Heart right ventricle (tissue), 16 donors: ENCODE results near the gene DNASE1L1. TPM values are rescaled to one million over a fixed set of nuclear protein-coding genes. Genes with fewer than 3 reads are reported as not detected.
A peak's percentile ranks its signal among the peaks of the same experiment; 100 is the strongest.

Experiments used
- ATAC-seq, 8 donors: fragments of 200-7000 bp; cut with Tn5 transposase; one replicate each; pipeline ENCODE4 v1.9.1; 2020; ENCODE audit warnings: mild to moderate bottlenecking in 8 of 8, moderate library complexity in 8 of 8, moderate number of reproducible peaks in 1 of 8
- DNase-seq, 2 donors: peaks; one replicate each; pipeline ENCODE4 v3.0.0-alpha.2; 2020
- H3K27ac ChIP-seq, 10 donors: fragments of 200-600 bp; sonication (generic) in 2 of 10; one replicate each; pipeline versions ENCODE4 v1.5.0 to v1.8.0; 2020 to 2022; ENCODE audit warnings: mild to moderate bottlenecking in 3 of 10
- H3K27me3 ChIP-seq, 7 donors: fragments of 200-600 bp; one replicate each; pipeline ENCODE4 v1.8.0; 2021 to 2022; ENCODE audit warnings: mild to moderate bottlenecking in 2 of 7
- H3K36me3 ChIP-seq, 9 donors: fragments of 200-600 bp; sonication (generic) in 1 of 9; one replicate each; pipeline versions ENCODE4 v1.5.0 to v1.8.0; 2020 to 2022; ENCODE audit warnings: mild to moderate bottlenecking in 2 of 9
- H3K4me1 ChIP-seq, 9 donors: fragments of 200-600 bp; sonication (generic) in 1 of 9; one replicate each; pipeline versions ENCODE4 v1.5.0 to v1.8.0; 2020 to 2022; ENCODE audit warnings: mild to moderate bottlenecking in 4 of 9
- H3K4me3 ChIP-seq, 10 donors: fragments of 200-600 bp; sonication (generic) in 2 of 10; one replicate each; pipeline versions ENCODE4 v1.5.0 to v1.8.0; 2020 to 2022; ENCODE audit warnings: mild to moderate bottlenecking in 7 of 10, moderate library complexity in 2 of 10
- H3K9me3 ChIP-seq, 11 donors: fragments of 200-600 bp in 10 of 11; sonication (generic) in 2 of 11; one replicate each; pipeline versions ENCODE4 v1.5.0 to v1.8.0; 2013 to 2022; ENCODE audit warnings: mild to moderate bottlenecking in 2 of 11, control low read depth in 1 of 11, moderate library complexity in 1 of 11
- WGBS, 2 donors: extraction: QIAGEN DNeasy Blood & Tissue Kit; methylation state at CpG; one replicate each; pipeline ENCODE4 v1.1.7; 2013; ENCODE audit warnings: inconsistent platforms in 1 of 2; 5-methylcytosine and 5-hydroxymethylcytosine counted together
- intact Hi-C, 10 donors: fragments of 100-400 bp; cut with DNase I; formaldehyde crosslinking; loops; one replicate each; pipeline versions ENCODE4 v1.11.1 to v1.14.2; 2022
- polyA plus RNA-seq, 2 donors: library from polyadenylated mRNA; stranded (reverse); fragments of 200-250 nt; gene quantifications; one replicate each; pipeline ENCODE4 v1.2.3, GENCODE V29; 2013
- total RNA-seq, 10 donors: library from RNA; stranded (reverse); fragmentation: NEBNext Ultra II Directional in 3 of 10; extraction: Animal tissue kit (Norgen Biotek cat#: 25700) in 3 of 10; gene quantifications; one replicate each; pipeline versions ENCODE4 v1.2.1 to v1.2.4, GENCODE V29; 2021 to 2023
- TF ChIP-seq, protein P1 (sequence below), 9 donors: fragments of 200-600 bp; sonication (generic) in 2 of 9; IDR thresholded peaks; one replicate each; pipeline versions ENCODE4 v1.5.0 to v1.8.0; 2021 to 2022; ENCODE audit warnings: antibody characterized with exemption in 9 of 9, mild to moderate bottlenecking in 5 of 9, moderate library complexity in 1 of 9
- donor health status: Arrhythmogenic right ventricular cardiomyopathy.
- donor health status: ischemic (EF 13 %, LVEDD 7.1; RV severe dilation, severe dysfunction).
- donor health status: healthy with polysubstance abuse.
- donor health status: DM: no; HTN: yes; CAD: no.
- donor health status: DM: no; HTN: no; CAD: no.
- donor health status: ischemic (EF 25% LVEDD 6.9; RV normal size, moderate dysfunction).
- donor health status: ischemic (EF 25% LVEDD 5.7; RV mildly dilated, moderate dysfunction).
- donor health status: healthy.
- donor health status: DM: yes; HTN: yes; CAD: no.
- donor health status: Ischemic cardiomyopathy.
- donor health status: ischemic (EF 35%, LVEDD 5.7; RV mildly dilated, moderate dysfunction).
- donor health status: nonischemic (EF 11% LVEDD 7.7; RV severe dilation, severe dysfunction).
- donor health status: DM: yes; HTN: yes; CAD: no.
- donor health status: PGD.
- donor health status: ischemic (EF 29% LVEDD 5.4; RV normal size, mild dysfunction).
- donor health status: nonischemic (EF 23%, LVEDD 6.1; RV moderate dilation, normal function).

The DNASE1L1 gene
- total and polyA plus RNA-seq, 12 donors = 27.2 to 57.1 (median 46.9) TPM

DNA sequence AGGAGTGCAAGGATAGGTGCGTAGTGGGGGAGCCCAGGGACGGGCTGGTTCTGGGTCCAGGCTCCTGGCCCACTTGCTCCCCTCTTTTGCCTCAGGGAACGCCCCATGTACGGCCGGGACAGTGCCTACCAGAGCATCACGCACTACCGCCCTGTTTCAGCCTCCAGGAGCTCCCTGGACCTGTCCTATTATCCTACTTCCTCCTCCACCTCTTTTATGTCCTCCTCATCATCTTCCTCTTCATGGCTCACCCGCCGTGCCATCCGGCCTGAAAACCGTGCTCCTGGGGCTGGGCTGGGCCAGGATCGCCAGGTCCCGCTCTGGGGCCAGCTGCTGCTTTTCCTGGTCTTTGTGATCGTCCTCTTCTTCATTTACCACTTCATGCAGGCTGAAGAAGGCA is 28.3 kb downstream of the DNASE1L1 start:
- Histone ChIP-seq H3K27me3 (no peaks in the 10 kb centered on the region), H3K36me3 (peaks cover 0 to 20% (median 0%) of the 10 kb centered on the region in 9 donors), H3K4me3 (peak overlapping the region in 5 of 10 donors; percentile 80 to 86 (median 82)), H3K4me1 (peaks cover 0 to 30% (median 15%) of the 10 kb centered on the region in 9 donors), H3K27ac (peak overlapping the region in 5 of 10 donors; percentile 91 to 99 (median 98)), H3K9me3 (peaks cover 0 to 6% (median 0%) of the 10 kb centered on the region in 11 donors)
- TF ChIP-seq, protein P1, sequence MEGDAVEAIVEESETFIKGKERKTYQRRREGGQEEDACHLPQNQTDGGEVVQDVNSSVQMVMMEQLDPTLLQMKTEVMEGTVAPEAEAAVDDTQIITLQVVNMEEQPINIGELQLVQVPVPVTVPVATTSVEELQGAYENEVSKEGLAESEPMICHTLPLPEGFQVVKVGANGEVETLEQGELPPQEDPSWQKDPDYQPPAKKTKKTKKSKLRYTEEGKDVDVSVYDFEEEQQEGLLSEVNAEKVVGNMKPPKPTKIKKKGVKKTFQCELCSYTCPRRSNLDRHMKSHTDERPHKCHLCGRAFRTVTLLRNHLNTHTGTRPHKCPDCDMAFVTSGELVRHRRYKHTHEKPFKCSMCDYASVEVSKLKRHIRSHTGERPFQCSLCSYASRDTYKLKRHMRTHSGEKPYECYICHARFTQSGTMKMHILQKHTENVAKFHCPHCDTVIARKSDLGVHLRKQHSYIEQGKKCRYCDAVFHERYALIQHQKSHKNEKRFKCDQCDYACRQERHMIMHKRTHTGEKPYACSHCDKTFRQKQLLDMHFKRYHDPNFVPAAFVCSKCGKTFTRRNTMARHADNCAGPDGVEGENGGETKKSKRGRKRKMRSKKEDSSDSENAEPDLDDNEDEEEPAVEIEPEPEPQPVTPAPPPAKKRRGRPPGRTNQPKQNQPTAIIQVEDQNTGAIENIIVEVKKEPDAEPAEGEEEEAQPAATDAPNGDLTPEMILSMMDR (IDR thresholded peaks at IDR 0.05) = no peak
- 81 to 89% methylated on average over 6 to 14 of the region's 14 CpGs for WGBS, 2 donors
- intact Hi-C loops = no loop called here
- DNase-seq (no peak), ATAC-seq (no peak)

GRCh38 chrX:154380153-154380552 is 28.9 kb downstream of the DNASE1L1 start:
- Histone ChIP-seq H3K9me3 (peaks cover 0 to 6% (median 0%) of the 10 kb centered on the region in 11 donors), H3K4me3 (peak overlapping the region; percentile 53 to 93 (median 82)), H3K4me1 (peaks cover 0 to 30% (median 15%) of the 10 kb centered on the region in 9 donors), H3K27me3 (no peaks in the 10 kb centered on the region), H3K27ac (peak overlapping the region in 8 of 10 donors; percentile 91 to 99 (median 98)), H3K36me3 (peaks cover 0 to 20% (median 0%) of the 10 kb centered on the region in 9 donors)
- no peak for ATAC-seq
- intact Hi-C loops = no loop called here
- 30 to 33% methylated on average over 13 of the region's 13 CpGs for WGBS, 2 donors
- no peak for DNase-seq
- TF ChIP-seq, protein P1 (IDR thresholded peaks at IDR 0.05) = no peak

DNA sequence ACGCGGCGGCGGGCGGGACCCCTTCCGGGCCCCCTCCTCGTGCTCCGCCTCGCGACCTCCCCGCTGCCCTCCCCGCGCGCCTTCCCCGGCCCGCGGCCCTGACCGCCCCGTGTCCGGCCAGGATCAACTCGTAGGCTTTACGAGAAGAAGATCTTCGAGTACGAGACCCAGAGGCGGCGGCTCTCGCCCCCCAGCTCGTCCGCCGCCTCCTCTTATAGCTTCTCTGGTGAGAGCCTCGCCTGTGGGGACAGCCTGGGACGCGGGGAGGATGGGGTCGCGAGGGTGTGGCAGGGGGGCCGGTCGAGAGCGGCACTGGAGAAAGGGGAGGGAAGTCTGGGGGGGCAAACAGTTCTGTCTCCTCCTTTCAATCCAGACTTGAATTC is 29.5 kb downstream of the DNASE1L1 start:
- peaks cover 0 to 20% (median 0%) of the 10 kb centered on the region in 9 donors for H3K36me3 ChIP-seq
- peaks cover 0 to 6% (median 0%) of the 10 kb centered on the region in 11 donors for H3K9me3 ChIP-seq
- peak overlapping the region; percentile 53 to 93 (median 82) for H3K4me3 ChIP-seq
- TF ChIP-seq, protein P1 (IDR thresholded peaks at IDR 0.05) = no peak
- peaks cover 0 to 29% (median 15%) of the 10 kb centered on the region in 9 donors for H3K4me1 ChIP-seq
- no peaks in the 10 kb centered on the region for H3K27me3 ChIP-seq
- no peak for DNase-seq
- peak overlapping the region; percentile 91 to 99 (median 98) for H3K27ac ChIP-seq
- intact Hi-C loops = no loop called here
- 0% methylated on average over 5 to 37 of the region's 38 CpGs for WGBS, 2 donors
- peak in 1 of 8 donors; percentile 1 for ATAC-seq

GRCh38 chrX:154378799-154379568 is 30.1 kb downstream of the DNASE1L1 start, which contains the start of gene EMD:
Gene EMD (plus strand): TSS chrX:154379295. CDS start chrX:154379485, 190 bp downstream.
- Histone ChIP-seq H3K36me3 (peaks cover 0 to 20% (median 0%) of the 10 kb centered on the region in 9 donors), H3K4me1 (peaks cover 0 to 27% (median 18%) of the 10 kb centered on the region in 9 donors), H3K4me3 (peak within 1 kb of the TSS; percentile 53 to 93 (median 82)), H3K9me3 (peaks cover 0 to 6% (median 0%) of the 10 kb centered on the region in 11 donors), H3K27me3 (no peaks in the 10 kb centered on the region), H3K27ac (peak within 1 kb of the TSS; percentile 92 to 99 (median 98))
- TF ChIP-seq, protein P1 (IDR thresholded peaks at IDR 0.05) = peak in 1 of 9 donors; percentile 6
- intact Hi-C loops = no loop called here
- WGBS, 2 donors = 0% methylated on average over 33 to 86 of the region's 103 CpGs
- peak; percentile 96 to 97 for DNase-seq
- ATAC-seq = peak; percentile 87 to 95 (median 92)
